ENCODE measurements around the gene SLC35G4.
"Not testable (repeated sequence)": the region's sequence is repeated elsewhere in the genome, so short reads cannot be mapped to it uniquely, and the experiment has no call there.

Gene SLC35G4

GRCh38 chr18:11586896-11587295 lies 22.5 kb upstream of the SLC35G4 start:
- Mint-ChIP-seq H3K4me1 (ENCODE audit: low read depth) (no peaks in the 10 kb centered on the region), H3K27me3 (no peaks in the 10 kb centered on the region), H3K4me3 (no peak overlapping the region), H3K36me3 (ENCODE audit: low read depth) (no peaks in the 10 kb centered on the region), H3K27ac (no peak overlapping the region), H3K9me3 (no peaks in the 10 kb centered on the region)
- intact Hi-C loops (cut with micrococcal nuclease), result no loop called here

- Mint-ChIP-seq H3K27me3 (no peaks in the 10 kb centered on the region), H3K27ac (no peak overlapping the region), H3K36me3 (ENCODE audit: low read depth) (no peaks in the 10 kb centered on the region), H3K9me3 (no peaks in the 10 kb centered on the region), H3K4me1 (ENCODE audit: low read depth) (no peaks in the 10 kb centered on the region), H3K4me3 (no peak overlapping the region)
- intact Hi-C loops (cut with micrococcal nuclease), result no loop called here
Observed at GRCh38 chr18:11587432-11587831, 22.0 kb upstream of the SLC35G4 start.

GRCh38 chr18:11587846-11588245 lies 21.6 kb upstream of the SLC35G4 start:
- Mint-ChIP-seq H3K36me3 (ENCODE audit: low read depth) (no peaks in the 10 kb centered on the region), H3K4me3 (no peak overlapping the region), H3K9me3 (no peaks in the 10 kb centered on the region), H3K4me1 (ENCODE audit: low read depth) (no peaks in the 10 kb centered on the region), H3K27ac (no peak overlapping the region), H3K27me3 (no peaks in the 10 kb centered on the region)
- intact Hi-C loops (cut with micrococcal nuclease), result no loop called here

GRCh38 chr18:11591957-11592356 lies 17.4 kb upstream of the SLC35G4 start:
- H3K4me1 Mint-ChIP-seq (ENCODE audit: low read depth), result no peaks in the 10 kb centered on the region
- intact Hi-C loops (cut with micrococcal nuclease), result no loop called here
- no peaks in the 10 kb centered on the region for H3K36me3 Mint-ChIP-seq (ENCODE audit: low read depth)
- peaks cover 8% of the 10 kb centered on the region for H3K9me3 Mint-ChIP-seq
- H3K4me3 Mint-ChIP-seq, result no peak overlapping the region
- H3K27me3 Mint-ChIP-seq, result no peaks in the 10 kb centered on the region
- H3K27ac Mint-ChIP-seq, result no peak overlapping the region

GRCh38 chr18:11600321-11600720 lies 9.1 kb upstream of the SLC35G4 start:
- no peak overlapping the region for H3K4me3 Mint-ChIP-seq
- no peaks in the 10 kb centered on the region for H3K36me3 Mint-ChIP-seq (ENCODE audit: low read depth)
- no peaks in the 10 kb centered on the region for H3K4me1 Mint-ChIP-seq (ENCODE audit: low read depth)
- peaks cover 3% of the 10 kb centered on the region for H3K27me3 Mint-ChIP-seq
- intact Hi-C loops (cut with micrococcal nuclease), result no loop called here
- H3K27ac Mint-ChIP-seq, result no peak overlapping the region
- H3K9me3 Mint-ChIP-seq, result no peaks in the 10 kb centered on the region

GRCh38 chr18:11607906-11608305 lies 1.5 kb upstream of the SLC35G4 start:
- H3K4me3 Mint-ChIP-seq, result no peak overlapping the region
- no peaks in the 10 kb centered on the region for H3K4me1 Mint-ChIP-seq (ENCODE audit: low read depth)
- intact Hi-C loops (cut with micrococcal nuclease), result no loop called here
- H3K36me3 Mint-ChIP-seq (ENCODE audit: low read depth), result no peaks in the 10 kb centered on the region
- H3K27me3 Mint-ChIP-seq, result no peaks in the 10 kb centered on the region
- H3K9me3 Mint-ChIP-seq, result peaks cover 1% of the 10 kb centered on the region
- H3K27ac Mint-ChIP-seq, result no peak overlapping the region

GRCh38 chr18:11608618-11609017 lies 778 bp upstream of the SLC35G4 start:
- H3K27me3 Mint-ChIP-seq; intact Hi-C loops (cut with micrococcal nuclease); H3K36me3 Mint-ChIP-seq (ENCODE audit: low read depth); H3K4me3 Mint-ChIP-seq; H3K9me3 Mint-ChIP-seq; H3K27ac Mint-ChIP-seq; H3K4me1 Mint-ChIP-seq (ENCODE audit: low read depth): not testable (repeated sequence)

GRCh38 chr18:11613073-11613472 lies 3.7 kb downstream of the SLC35G4 start:
- H3K27ac Mint-ChIP-seq; H3K4me1 Mint-ChIP-seq (ENCODE audit: low read depth); H3K27me3 Mint-ChIP-seq; intact Hi-C loops (cut with micrococcal nuclease); H3K4me3 Mint-ChIP-seq; H3K36me3 Mint-ChIP-seq (ENCODE audit: low read depth): not testable (repeated sequence)
- H3K9me3 Mint-ChIP-seq, result peaks cover 19% of the 10 kb centered on the region

GRCh38 chr18:11613611-11614010 lies 4.2 kb downstream of the SLC35G4 start:
- H3K4me3 Mint-ChIP-seq; H3K36me3 Mint-ChIP-seq (ENCODE audit: low read depth); H3K27ac Mint-ChIP-seq; intact Hi-C loops (cut with micrococcal nuclease); H3K4me1 Mint-ChIP-seq (ENCODE audit: low read depth); H3K27me3 Mint-ChIP-seq: not testable (repeated sequence)
- peaks cover 19% of the 10 kb centered on the region for H3K9me3 Mint-ChIP-seq

- H3K4me1 Mint-ChIP-seq (ENCODE audit: low read depth); H3K4me3 Mint-ChIP-seq; H3K27me3 Mint-ChIP-seq; intact Hi-C loops (cut with micrococcal nuclease); H3K27ac Mint-ChIP-seq; H3K36me3 Mint-ChIP-seq (ENCODE audit: low read depth): not testable (repeated sequence)
- H3K9me3 Mint-ChIP-seq, result peaks cover 19% of the 10 kb centered on the region
Observed at GRCh38 chr18:11614042-11614441, 4.6 kb downstream of the SLC35G4 start.

- peaks cover 19% of the 10 kb centered on the region for H3K9me3 Mint-ChIP-seq
- H3K36me3 Mint-ChIP-seq (ENCODE audit: low read depth); intact Hi-C loops (cut with micrococcal nuclease); H3K27ac Mint-ChIP-seq; H3K4me1 Mint-ChIP-seq (ENCODE audit: low read depth); H3K27me3 Mint-ChIP-seq; H3K4me3 Mint-ChIP-seq: not testable (repeated sequence)
Observed at GRCh38 chr18:11614981-11615380, 5.6 kb downstream of the SLC35G4 start.

GRCh38 chr18:11647310-11647709 lies 37.9 kb downstream of the SLC35G4 start:
- H3K36me3 Mint-ChIP-seq (ENCODE audit: low read depth); H3K27ac Mint-ChIP-seq; H3K4me3 Mint-ChIP-seq; H3K9me3 Mint-ChIP-seq; intact Hi-C loops (cut with micrococcal nuclease); H3K27me3 Mint-ChIP-seq; H3K4me1 Mint-ChIP-seq (ENCODE audit: low read depth): not testable (repeated sequence)

- H3K36me3 Mint-ChIP-seq (ENCODE audit: low read depth); intact Hi-C loops (cut with micrococcal nuclease); H3K4me3 Mint-ChIP-seq; H3K27ac Mint-ChIP-seq; H3K4me1 Mint-ChIP-seq (ENCODE audit: low read depth); H3K27me3 Mint-ChIP-seq; H3K9me3 Mint-ChIP-seq: not testable (repeated sequence)
Observed at GRCh38 chr18:11647804-11648203, 38.4 kb downstream of the SLC35G4 start.

- Mint-ChIP-seq H3K36me3 (ENCODE audit: low read depth) (no peaks in the 10 kb centered on the region), H3K27me3 (peaks cover 20% of the 10 kb centered on the region), H3K4me3 (no peak overlapping the region), H3K27ac (no peak overlapping the region), H3K9me3 (peaks cover 9% of the 10 kb centered on the region), H3K4me1 (ENCODE audit: low read depth) (no peaks in the 10 kb centered on the region)
- intact Hi-C loops (cut with micrococcal nuclease), result no loop called here
Observed at GRCh38 chr18:11649839-11650238, 40.4 kb downstream of the SLC35G4 start.

- no peaks in the 10 kb centered on the region for H3K36me3 Mint-ChIP-seq (ENCODE audit: low read depth)
- no peak overlapping the region for H3K27ac Mint-ChIP-seq
- H3K9me3 Mint-ChIP-seq, result peaks cover 9% of the 10 kb centered on the region
- intact Hi-C loops (cut with micrococcal nuclease), result no loop called here
- no peaks in the 10 kb centered on the region for H3K4me1 Mint-ChIP-seq (ENCODE audit: low read depth)
- peaks cover 28% of the 10 kb centered on the region for H3K27me3 Mint-ChIP-seq
- no peak overlapping the region for H3K4me3 Mint-ChIP-seq
Observed at GRCh38 chr18:11651899-11652298, 42.5 kb downstream of the SLC35G4 start.

- H3K27me3 Mint-ChIP-seq, result peaks cover 38% of the 10 kb centered on the region
- H3K27ac Mint-ChIP-seq, result no peak overlapping the region
- H3K4me1 Mint-ChIP-seq (ENCODE audit: low read depth), result no peaks in the 10 kb centered on the region
- no peaks in the 10 kb centered on the region for H3K9me3 Mint-ChIP-seq
- intact Hi-C loops (cut with micrococcal nuclease), result no loop called here
- no peaks in the 10 kb centered on the region for H3K36me3 Mint-ChIP-seq (ENCODE audit: low read depth)
- H3K4me3 Mint-ChIP-seq, result no peak overlapping the region
Observed at GRCh38 chr18:11653521-11653920, 44.1 kb downstream of the SLC35G4 start.
